ENCODE measurements around the gene RBM6.

RBM6 gene

DNA sequence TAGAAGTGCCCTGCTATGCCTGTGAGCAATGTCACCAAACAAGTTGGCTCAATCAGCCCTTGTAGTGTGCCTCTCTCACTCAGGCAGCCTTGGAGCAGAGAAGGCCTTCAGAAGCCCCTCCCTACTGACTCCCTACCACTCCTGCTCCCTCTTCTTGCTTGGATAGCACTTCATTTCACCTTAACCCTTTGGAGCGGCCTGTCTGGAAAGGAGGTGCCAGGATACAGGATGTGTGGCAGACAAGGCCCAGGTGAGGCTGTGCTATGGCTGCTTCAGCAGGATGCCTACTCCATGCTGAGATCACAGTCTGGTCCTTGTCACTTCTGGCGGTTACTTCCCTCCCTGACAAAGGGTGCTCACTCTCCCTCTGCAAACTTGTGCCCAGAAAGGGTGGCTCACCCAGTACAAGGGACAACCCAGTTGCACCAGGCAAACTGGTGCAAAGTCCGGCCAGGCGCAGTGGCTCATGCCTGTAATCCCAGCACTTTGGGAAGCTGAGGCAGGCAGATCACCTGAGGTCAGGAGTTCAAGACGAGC is 11.4 kb upstream of the RBM6 start:
- Histone ChIP-seq H3K27ac (ENCODE audit: low read length) (no peak overlapping the region), H3K4me1 (ENCODE audit: low read length) (peaks cover 16% of the 10 kb centered on the region), H3K4me3 (ENCODE audit: low read length) (peak overlapping the region; percentile 76; the same call in 1 of the 2 replicates), H3K4me2 (ENCODE audit: low read depth, low read length) (peak overlapping the region; percentile 79; the same call in 1 of the 2 replicates), H3K9ac (ENCODE audit: low read length) (no peak overlapping the region), H3K79me2 (ENCODE audit: low read length) (peaks cover 17% of the 10 kb centered on the region), H3K9me2 (replicated peaks; ENCODE audit: insufficient read depth, low read length) (no peaks in the 10 kb centered on the region), H3K27me3 (replicated peaks; ENCODE audit: insufficient read depth, low read length) (no peaks in the 10 kb centered on the region), H3K9me3 (replicated peaks; ENCODE audit: insufficient read depth, low read length) (no peaks in the 10 kb centered on the region), H3F3A (ENCODE audit: insufficient read depth, low read length) (peaks cover 9% of the 10 kb centered on the region; the same call in 1 of the 2 replicates), H3K36me3 (replicated peaks; ENCODE audit: insufficient read depth, low read length) (no peaks in the 10 kb centered on the region), H4K20me1 (ENCODE audit: insufficient read depth, low read length) (no peaks in the 10 kb centered on the region), H2AFZ (ENCODE audit: low read length) (no peak overlapping the region)
- TF ChIP-seq EZH2 (optimal IDR thresholded peaks at IDR 0.05; ENCODE audit: low read depth, low read length) = no peak
- TF ChIP-seq EZH2phosphoT487 (IDR thresholded peaks at IDR 0.05; ENCODE audit: low read length) = no peak
- TF ChIP-seq, protein P1, sequence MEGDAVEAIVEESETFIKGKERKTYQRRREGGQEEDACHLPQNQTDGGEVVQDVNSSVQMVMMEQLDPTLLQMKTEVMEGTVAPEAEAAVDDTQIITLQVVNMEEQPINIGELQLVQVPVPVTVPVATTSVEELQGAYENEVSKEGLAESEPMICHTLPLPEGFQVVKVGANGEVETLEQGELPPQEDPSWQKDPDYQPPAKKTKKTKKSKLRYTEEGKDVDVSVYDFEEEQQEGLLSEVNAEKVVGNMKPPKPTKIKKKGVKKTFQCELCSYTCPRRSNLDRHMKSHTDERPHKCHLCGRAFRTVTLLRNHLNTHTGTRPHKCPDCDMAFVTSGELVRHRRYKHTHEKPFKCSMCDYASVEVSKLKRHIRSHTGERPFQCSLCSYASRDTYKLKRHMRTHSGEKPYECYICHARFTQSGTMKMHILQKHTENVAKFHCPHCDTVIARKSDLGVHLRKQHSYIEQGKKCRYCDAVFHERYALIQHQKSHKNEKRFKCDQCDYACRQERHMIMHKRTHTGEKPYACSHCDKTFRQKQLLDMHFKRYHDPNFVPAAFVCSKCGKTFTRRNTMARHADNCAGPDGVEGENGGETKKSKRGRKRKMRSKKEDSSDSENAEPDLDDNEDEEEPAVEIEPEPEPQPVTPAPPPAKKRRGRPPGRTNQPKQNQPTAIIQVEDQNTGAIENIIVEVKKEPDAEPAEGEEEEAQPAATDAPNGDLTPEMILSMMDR (IDR thresholded peaks at IDR 0.05; ENCODE audit: low read length) = no peak
- DNase-seq = no peak

DNA sequence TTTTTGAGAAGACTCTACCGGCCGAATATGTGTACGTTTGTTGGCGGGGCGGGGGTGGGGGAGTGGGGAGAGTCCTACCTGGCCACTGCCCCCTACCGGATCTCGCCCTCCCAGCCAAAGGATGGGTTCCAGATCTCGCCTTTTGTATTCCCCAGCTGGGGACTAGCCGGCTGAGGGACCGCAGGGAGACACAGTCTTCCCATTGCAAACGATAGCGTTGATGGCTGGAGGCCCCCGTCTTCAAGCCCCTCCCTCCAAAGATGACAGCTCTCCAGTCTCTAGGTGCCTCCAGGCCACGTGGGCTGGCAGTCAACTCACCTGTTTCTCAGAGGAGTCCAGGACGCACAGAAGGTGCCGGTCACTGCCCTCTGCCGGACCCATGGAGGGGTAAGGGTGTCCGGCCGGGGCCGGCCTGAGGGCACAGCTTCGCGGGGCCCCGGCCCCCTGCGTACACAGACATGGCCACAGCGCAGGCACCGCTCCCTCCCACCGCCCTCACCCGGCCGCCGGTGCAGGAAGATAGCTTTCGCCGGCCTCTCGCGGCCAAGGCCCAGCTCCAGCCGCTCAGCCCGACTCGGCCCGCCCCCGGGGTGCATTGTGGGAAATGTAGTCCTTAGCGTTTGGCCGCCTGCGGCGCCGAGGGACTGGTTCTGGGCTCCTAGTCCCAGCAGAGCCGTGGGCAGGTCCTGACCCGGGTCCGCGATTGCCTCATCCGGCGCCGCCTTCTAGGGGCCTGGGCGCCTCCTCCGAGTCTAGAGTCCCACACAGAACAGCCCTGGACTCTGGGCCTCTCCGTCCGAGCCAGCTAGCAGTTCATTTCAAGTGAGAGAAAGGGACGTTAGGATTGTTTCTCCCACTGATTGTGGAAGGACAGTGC is 10.4 kb upstream of the RBM6 start, which contains the start of gene MON1A:
MON1A (minus strand) TSS at position 521 of the 877 bp plus-strand sequence. CDS start 16,465 bp downstream, outside the sequence.
- H3K4me1 ChIP-seq (ENCODE audit: low read length) = peaks cover 16% of the 10 kb centered on the region
- peaks cover 17% of the 10 kb centered on the region for H3K79me2 ChIP-seq (ENCODE audit: low read length)
- H3K9ac ChIP-seq (ENCODE audit: low read length) = peak within 1 kb of the TSS; percentile 65
- DNase-seq = peak; percentile 90
- peak within 1 kb of the TSS; percentile 79 for H3K4me2 ChIP-seq (ENCODE audit: low read depth, low read length)
- peak within 1 kb of the TSS; percentile 85 for H2AFZ ChIP-seq (ENCODE audit: low read length)
- H3K27me3 ChIP-seq (replicated peaks; ENCODE audit: insufficient read depth, low read length) = no peaks in the 10 kb centered on the region
- H4K20me1 ChIP-seq (ENCODE audit: insufficient read depth, low read length) = no peaks in the 10 kb centered on the region
- no peaks in the 10 kb centered on the region for H3K9me2 ChIP-seq (replicated peaks; ENCODE audit: insufficient read depth, low read length)
- peak within 1 kb of the TSS; percentile 76 for H3K4me3 ChIP-seq (ENCODE audit: low read length)
- H3K9me3 ChIP-seq (replicated peaks; ENCODE audit: insufficient read depth, low read length) = no peaks in the 10 kb centered on the region
- no peaks in the 10 kb centered on the region for H3K36me3 ChIP-seq (replicated peaks; ENCODE audit: insufficient read depth, low read length)
- peak within 1 kb of the TSS; percentile 54; the same call in 1 of the 2 replicates for H3K27ac ChIP-seq (ENCODE audit: low read length)
- no peak for TF ChIP-seq EZH2phosphoT487 (IDR thresholded peaks at IDR 0.05; ENCODE audit: low read length)
- TF ChIP-seq EZH2 (optimal IDR thresholded peaks at IDR 0.05; ENCODE audit: low read depth, low read length) = no peak
- TF ChIP-seq, protein P1 (IDR thresholded peaks at IDR 0.05; ENCODE audit: low read length) = peak; percentile 34
- peaks cover 9% of the 10 kb centered on the region; the same call in 1 of the 2 replicates for H3F3A ChIP-seq (ENCODE audit: insufficient read depth, low read length)

DNA sequence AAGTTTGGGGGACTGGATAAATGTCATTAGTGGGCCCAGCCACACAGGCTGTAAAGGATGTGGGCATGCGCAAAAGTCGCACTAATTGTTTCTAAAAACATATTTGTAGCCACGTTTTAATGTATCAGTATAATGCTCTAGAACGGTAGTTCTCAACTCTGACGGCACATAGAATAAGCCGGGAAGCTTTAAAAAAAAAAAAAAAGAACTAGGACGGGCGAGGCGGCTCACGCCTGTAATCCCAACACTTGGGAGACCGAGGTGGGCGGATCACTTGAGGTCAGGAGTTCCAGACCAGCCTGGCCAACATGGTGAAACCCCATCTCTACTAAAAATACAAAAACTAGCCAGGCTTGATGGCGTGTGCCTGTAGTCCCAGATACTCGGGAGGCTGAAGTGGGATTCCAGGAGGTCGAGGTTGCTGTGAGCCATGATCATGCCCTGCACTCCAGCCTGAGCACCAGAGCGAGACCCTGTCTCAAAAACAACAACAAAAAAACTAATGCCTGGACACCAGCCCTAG is 9.7 kb upstream of the RBM6 start:
- Histone ChIP-seq H4K20me1 (ENCODE audit: insufficient read depth, low read length) (no peaks in the 10 kb centered on the region), H3F3A (ENCODE audit: insufficient read depth, low read length) (peaks cover 9% of the 10 kb centered on the region; the same call in 1 of the 2 replicates), H3K27me3 (replicated peaks; ENCODE audit: insufficient read depth, low read length) (no peaks in the 10 kb centered on the region), H3K9ac (ENCODE audit: low read length) (peak overlapping the region; percentile 65; the same call in 1 of the 2 replicates), H3K79me2 (ENCODE audit: low read length) (peaks cover 17% of the 10 kb centered on the region), H3K9me2 (replicated peaks; ENCODE audit: insufficient read depth, low read length) (no peaks in the 10 kb centered on the region), H3K4me3 (ENCODE audit: low read length) (peak overlapping the region; percentile 76), H3K9me3 (replicated peaks; ENCODE audit: insufficient read depth, low read length) (no peaks in the 10 kb centered on the region), H3K4me2 (ENCODE audit: low read depth, low read length) (peak overlapping the region; percentile 79), H3K4me1 (ENCODE audit: low read length) (peaks cover 16% of the 10 kb centered on the region), H3K36me3 (replicated peaks; ENCODE audit: insufficient read depth, low read length) (no peaks in the 10 kb centered on the region), H2AFZ (ENCODE audit: low read length) (peak overlapping the region; percentile 85), H3K27ac (ENCODE audit: low read length) (peak overlapping the region; percentile 54; the same call in 1 of the 2 replicates)
- peak; percentile 19 for DNase-seq
- TF ChIP-seq, protein P1 (IDR thresholded peaks at IDR 0.05; ENCODE audit: low read length) = no peak
- no peak for TF ChIP-seq EZH2 (optimal IDR thresholded peaks at IDR 0.05; ENCODE audit: low read depth, low read length)
- TF ChIP-seq EZH2phosphoT487 (IDR thresholded peaks at IDR 0.05; ENCODE audit: low read length) = no peak
